ENCODE data around the gene IMPA2. TPM values are rescaled to one million over a fixed set of nuclear protein-coding genes. Genes with fewer than 3 reads are reported as not detected.

IMPA2 gene
- total RNA-seq, 1 donor from 2014 or later: 56.3 TPM

DNA sequence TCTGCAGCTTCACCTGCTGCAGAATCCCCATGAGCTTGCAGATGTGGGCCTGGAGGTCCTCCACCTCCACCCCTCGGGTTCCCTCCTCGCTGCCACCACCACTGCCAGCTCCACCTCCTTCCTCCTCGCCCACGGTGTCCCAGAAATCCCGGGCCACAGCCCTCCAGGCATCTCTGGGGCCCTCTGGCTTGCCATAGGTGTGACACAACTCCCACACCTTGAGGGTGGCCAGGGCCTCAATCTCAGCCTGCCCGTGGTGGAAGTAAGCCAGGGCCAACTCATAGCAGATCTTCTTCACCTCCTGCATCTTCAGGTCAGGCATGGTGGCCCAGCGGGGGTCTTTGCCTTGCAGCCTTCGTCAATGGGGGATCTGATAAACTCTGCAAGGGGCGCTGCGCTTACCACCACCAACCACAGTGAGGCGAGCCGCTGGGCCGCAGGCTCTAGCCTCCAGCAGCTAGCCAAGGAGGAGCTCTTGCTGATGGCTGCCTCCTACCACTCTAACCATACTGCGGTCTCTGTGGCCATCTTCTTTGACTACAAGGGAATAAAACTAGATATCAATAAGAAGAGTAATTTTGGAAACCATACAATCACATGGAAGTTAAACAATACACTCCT is 76.2 kb downstream of the IMPA2 start:
- H3K27ac Mint-ChIP-seq: no peak overlapping the region
- H3K36me3 Mint-ChIP-seq: no peaks in the 10 kb centered on the region
- DNase-seq (ENCODE audit: extremely low spot score, unreplicated experiment): no peak
- TF ChIP-seq CTCF (conservative IDR thresholded peaks at IDR 0.05): no peak
- no peaks in the 10 kb centered on the region for H3K27me3 Mint-ChIP-seq
- H3K4me1 Mint-ChIP-seq (ENCODE audit: unreplicated experiment): peaks cover 6% of the 10 kb centered on the region
- H3K9me3 Mint-ChIP-seq: no peaks in the 10 kb centered on the region
- no peak overlapping the region for H3K4me3 Mint-ChIP-seq

GRCh38 chr18:12059334-12060181 is 78.3 kb downstream of the IMPA2 start:
- Mint-ChIP-seq H3K4me3 (no peak overlapping the region), H3K27ac (no peak overlapping the region), H3K36me3 (no peaks in the 10 kb centered on the region), H3K4me1 (ENCODE audit: unreplicated experiment) (peaks cover 9% of the 10 kb centered on the region), H3K27me3 (no peaks in the 10 kb centered on the region), H3K9me3 (no peaks in the 10 kb centered on the region)
- DNase-seq (ENCODE audit: extremely low spot score, unreplicated experiment): no peak
- TF ChIP-seq CTCF (conservative IDR thresholded peaks at IDR 0.05): no peak

DNA sequence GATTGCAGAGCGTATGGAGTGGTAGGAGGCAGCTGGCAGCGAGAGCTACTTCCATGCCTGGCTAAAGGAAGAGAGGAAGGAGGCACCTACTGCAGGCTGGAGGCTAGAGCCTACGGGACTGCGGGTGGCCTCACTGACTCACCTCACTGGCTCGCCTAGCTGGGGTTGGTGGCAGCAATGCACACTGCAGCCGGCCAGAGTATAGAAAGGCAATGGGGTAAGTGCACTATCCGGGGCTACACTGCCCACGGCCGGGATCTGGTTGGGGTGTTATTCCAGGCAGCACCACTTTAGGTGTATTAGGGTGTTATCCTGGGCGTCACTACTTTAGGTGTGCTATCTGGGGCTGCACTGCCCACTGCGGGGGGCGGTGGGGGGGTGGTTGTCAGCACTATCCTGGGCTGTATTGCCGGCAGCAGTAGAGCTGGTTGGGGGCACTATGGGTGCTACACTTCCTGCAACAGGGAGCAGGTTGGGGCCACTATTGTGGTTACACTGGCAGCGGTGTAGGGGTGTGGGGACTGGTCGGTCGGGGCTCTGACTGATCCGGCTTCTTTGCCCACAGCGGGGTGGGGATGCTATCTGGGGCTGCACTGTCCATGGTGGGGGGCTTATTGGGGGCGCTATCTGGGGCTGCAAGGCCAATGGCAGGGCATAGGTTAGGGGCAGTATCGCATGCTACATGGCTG is 79.0 kb downstream of the IMPA2 start:
- Mint-ChIP-seq H3K27ac (no peak overlapping the region), H3K9me3 (no peaks in the 10 kb centered on the region), H3K36me3 (no peaks in the 10 kb centered on the region), H3K4me3 (no peak overlapping the region), H3K27me3 (no peaks in the 10 kb centered on the region), H3K4me1 (ENCODE audit: unreplicated experiment) (peaks cover 11% of the 10 kb centered on the region)
- no peak for DNase-seq (ENCODE audit: extremely low spot score, unreplicated experiment)
- no peak for TF ChIP-seq CTCF (conservative IDR thresholded peaks at IDR 0.05)

DNA sequence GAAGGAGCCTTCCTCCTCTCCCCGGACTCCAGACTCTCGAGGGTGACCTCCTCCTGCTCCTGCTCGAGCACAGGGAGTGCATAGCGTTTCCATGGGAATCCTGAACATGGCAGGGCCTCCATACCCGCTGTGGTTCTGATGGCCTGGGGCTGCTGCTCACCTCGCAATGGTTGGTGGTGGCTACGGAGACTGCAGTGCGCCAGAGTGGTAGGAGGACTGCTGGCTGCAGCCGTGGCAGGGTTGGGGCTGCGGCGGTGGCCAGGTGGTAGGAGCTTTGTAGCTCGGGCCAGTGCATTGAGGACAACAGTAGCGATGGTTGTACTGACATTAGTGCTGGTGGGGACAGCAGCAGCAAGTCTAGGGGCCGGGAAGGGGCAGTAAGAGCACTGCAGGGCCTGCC is 80.4 kb downstream of the IMPA2 start:
- no peak overlapping the region for H3K4me3 Mint-ChIP-seq
- no peak for TF ChIP-seq CTCF (conservative IDR thresholded peaks at IDR 0.05)

GRCh38 chr18:12062974-12063373 is 81.7 kb downstream of the IMPA2 start:
- no peak overlapping the region for H3K4me3 Mint-ChIP-seq
- H3K9me3 Mint-ChIP-seq: no peaks in the 10 kb centered on the region
- peaks cover 5% of the 10 kb centered on the region for H3K4me1 Mint-ChIP-seq (ENCODE audit: unreplicated experiment)
- no peaks in the 10 kb centered on the region for H3K27me3 Mint-ChIP-seq
- no peaks in the 10 kb centered on the region for H3K36me3 Mint-ChIP-seq
- TF ChIP-seq CTCF (conservative IDR thresholded peaks at IDR 0.05): no peak
- no peak for DNase-seq (ENCODE audit: extremely low spot score, unreplicated experiment)
- H3K27ac Mint-ChIP-seq: no peak overlapping the region

More for the DNA sequence above, 80.4 kb downstream of the IMPA2 start:
- Mint-ChIP-seq H3K27me3 (no peaks in the 10 kb centered on the region), H3K27ac (no peak overlapping the region), H3K4me1 (ENCODE audit: unreplicated experiment) (peaks cover 5% of the 10 kb centered on the region), H3K36me3 (no peaks in the 10 kb centered on the region), H3K9me3 (no peaks in the 10 kb centered on the region)
- DNase-seq (ENCODE audit: extremely low spot score, unreplicated experiment): no peak

All from type B pancreatic cell (in vitro differentiated cells).